Measurements from ENCODE around the gene KDM4B. TPM values are rescaled to one million over a fixed set of nuclear protein-coding genes. Genes with fewer than 3 reads are reported as not detected.

Gene KDM4B
- total RNA-seq, 1 experiment from 2014 or later = 43.7 TPM

GRCh38 chr19:5202553-5202952 is 233.6 kb downstream of the KDM4B start:
- Histone ChIP-seq H3K9ac (ENCODE audit: extremely low read depth, insufficient read length, low read length) (no peak overlapping the region), H2AK5ac (ENCODE audit: insufficient read length, low read length) (no peak overlapping the region), H3K4me2 (ENCODE audit: insufficient read depth, insufficient read length, low read length) (no peak overlapping the region), H3K79me1 (ENCODE audit: insufficient read depth, low read depth, low read length, poor library complexity, severe bottlenecking) (no peaks in the 10 kb centered on the region), H4K8ac (replicated peaks; ENCODE audit: insufficient read length, low read depth, low read length) (no peak overlapping the region), H3K18ac (ENCODE audit: insufficient read length, low read depth, low read length) (no peak overlapping the region), H3K27ac (ENCODE audit: insufficient read length, low read depth, low read length) (no peak overlapping the region), H2BK12ac (ENCODE audit: insufficient read length, low read depth, low read length) (no peak overlapping the region), H3K23me2 (ENCODE audit: insufficient read length, low read depth, low read length, poor library complexity, severe bottlenecking) (no peaks in the 10 kb centered on the region), H3T11ph (ENCODE audit: low read length) (no peak overlapping the region), H3K79me2 (ENCODE audit: insufficient read depth, low read length) (no peaks in the 10 kb centered on the region), H4K5ac (ENCODE audit: insufficient read length, low read depth, low read length) (no peak overlapping the region), H3K9me3 (ENCODE audit: control insufficient read depth, low read depth, low read length) (no peaks in the 10 kb centered on the region), H2BK20ac (ENCODE audit: low read depth, low read length, poor library complexity, severe bottlenecking) (no peak overlapping the region), H3K4ac (ENCODE audit: low read depth, low read length) (no peak overlapping the region), H2BK15ac (ENCODE audit: low read depth, low read length) (no peak overlapping the region), H3K4me1 (ENCODE audit: insufficient read depth, low read length) (no peaks in the 10 kb centered on the region), H3K27me3 (ENCODE audit: insufficient read depth, low read length) (no peaks in the 10 kb centered on the region), H4K91ac (ENCODE audit: insufficient read length, low read depth, low read length) (no peak overlapping the region), H3K23ac (ENCODE audit: insufficient read length, low read depth, low read length) (no peak overlapping the region), H2BK120ac (ENCODE audit: low read depth, low read length, poor library complexity, severe bottlenecking) (no peak overlapping the region), H3K56ac (ENCODE audit: insufficient read length, low read depth, low read length) (no peak overlapping the region), H2AFZ (ENCODE audit: low read length) (no peak overlapping the region), H4K20me1 (ENCODE audit: control insufficient read depth, insufficient read depth, insufficient read length) (no peaks in the 10 kb centered on the region), H3K14ac (ENCODE audit: insufficient read depth, low read length) (no peak overlapping the region), H2BK5ac (ENCODE audit: insufficient read length, low read length) (no peak overlapping the region)
- WGBS (ENCODE audit: extremely low coverage, insufficient read length, low lambda C conversion rate) = no CpG with 5 or more reads among the region's 4 CpGs
- Mint-ChIP-seq H3K27ac (no peak overlapping the region), H3K36me3 (ENCODE audit: insufficient read depth in 1 of 3, low read depth in 3 of 3) (peaks cover 19 to 35% (median 27%) of the 10 kb centered on the region in 3 experiments), H3K9me3 (peaks cover 19 to 24% of the 10 kb centered on the region in 2 experiments), H3K4me1 (no peaks in the 10 kb centered on the region), H3K27me3 (ENCODE audit: low read depth) (no peaks in the 10 kb centered on the region), H3K4me3 (no peak overlapping the region)
- TF ChIP-seq, protein P1, sequence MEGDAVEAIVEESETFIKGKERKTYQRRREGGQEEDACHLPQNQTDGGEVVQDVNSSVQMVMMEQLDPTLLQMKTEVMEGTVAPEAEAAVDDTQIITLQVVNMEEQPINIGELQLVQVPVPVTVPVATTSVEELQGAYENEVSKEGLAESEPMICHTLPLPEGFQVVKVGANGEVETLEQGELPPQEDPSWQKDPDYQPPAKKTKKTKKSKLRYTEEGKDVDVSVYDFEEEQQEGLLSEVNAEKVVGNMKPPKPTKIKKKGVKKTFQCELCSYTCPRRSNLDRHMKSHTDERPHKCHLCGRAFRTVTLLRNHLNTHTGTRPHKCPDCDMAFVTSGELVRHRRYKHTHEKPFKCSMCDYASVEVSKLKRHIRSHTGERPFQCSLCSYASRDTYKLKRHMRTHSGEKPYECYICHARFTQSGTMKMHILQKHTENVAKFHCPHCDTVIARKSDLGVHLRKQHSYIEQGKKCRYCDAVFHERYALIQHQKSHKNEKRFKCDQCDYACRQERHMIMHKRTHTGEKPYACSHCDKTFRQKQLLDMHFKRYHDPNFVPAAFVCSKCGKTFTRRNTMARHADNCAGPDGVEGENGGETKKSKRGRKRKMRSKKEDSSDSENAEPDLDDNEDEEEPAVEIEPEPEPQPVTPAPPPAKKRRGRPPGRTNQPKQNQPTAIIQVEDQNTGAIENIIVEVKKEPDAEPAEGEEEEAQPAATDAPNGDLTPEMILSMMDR (conservative IDR thresholded peaks at IDR 0.05) = no peak
- DNase-seq = no peak

Small RNA genes within 50 kb of the gene (microRNA-seq; reads per million reads assigned to microRNA genes)
- gene MIR4747 (ENCODE audit: borderline microRNAs expressed) = 0.70 reads per million

Other genes with a start within 250 kb of the KDM4B start
- gene DPP9, start 245.3 kb upstream of the KDM4B start, total RNA-seq (2021) = 43.3 and 46.4 TPM in 2 replicates
- gene FEM1A, start 177.4 kb upstream of the KDM4B start, total RNA-seq (2021) = 20.0 and 21.0 TPM in 2 replicates
- gene TICAM1, start 137.4 kb upstream of the KDM4B start, total RNA-seq (2021) = 0.48 and 0.57 TPM in 2 replicates
- gene PLIN3, start 101.4 kb upstream of the KDM4B start, total RNA-seq (2021) = 61.8 and 63.7 TPM in 2 replicates
- not detected in 2 replicates for gene ARRDC5, start 66.2 kb upstream of the KDM4B start, total RNA-seq (2021)
- 106 and 111 TPM in 2 replicates for gene UHRF1, start 59.6 kb upstream of the KDM4B start, total RNA-seq (2021)